HPDE6-E6E7 (cell line): ENCODE data around the gene CCND2.
A peak's percentile ranks its signal among the peaks of the same experiment; 100 is the strongest.
"Not testable (repeated sequence)": the region's sequence is repeated elsewhere in the genome, so short reads cannot be mapped to it uniquely, and the experiment has no call there.

Source experiments
- DNase-seq: peaks from one replicate; pipeline ENCODE4 v3.0.0; 2011; ENCODE audit warnings: missing footprints; ENCODE audit errors: extremely low spot score

The CCND2 gene

GRCh38 chr12:4273652-4274395 is at the start of gene CCND2:
CCND2 (plus strand) TSS chr12:4273762; CDS start chr12:4274041, 279 bp downstream.
- DNase-seq = peak; percentile 90

DNA sequence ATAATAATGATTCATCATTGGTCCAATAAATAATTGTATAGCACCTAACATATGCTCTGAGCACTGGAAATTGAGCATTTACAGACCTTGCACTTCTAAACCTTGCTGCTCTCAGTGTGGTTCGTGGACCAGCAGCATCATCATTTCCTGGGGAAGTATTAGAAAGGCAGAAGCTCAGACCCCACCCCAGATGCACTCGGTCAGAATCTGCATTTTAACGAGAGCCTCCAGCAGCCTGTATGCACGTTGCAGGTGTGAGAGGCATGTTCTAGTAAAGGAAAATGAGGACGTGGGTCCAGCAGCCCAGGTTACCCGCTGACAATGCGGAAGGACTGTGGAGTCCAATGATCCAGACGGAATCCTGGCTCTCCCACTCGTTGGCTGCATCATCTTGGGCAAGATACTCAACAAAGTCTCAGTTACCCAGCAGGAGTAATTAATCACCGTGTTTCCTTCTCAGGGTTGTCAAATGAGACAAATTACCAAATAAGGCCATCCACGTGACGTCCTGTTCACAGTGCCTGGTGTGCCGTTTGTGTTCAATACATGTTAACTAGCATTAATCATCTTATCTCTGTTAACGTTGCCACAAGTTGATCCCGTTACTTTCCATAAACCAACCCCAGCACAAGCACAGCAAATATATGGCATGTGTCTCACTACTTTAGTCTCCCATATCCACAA is 49.2 kb upstream of the CCND2 start:
- DNase-seq = no peak

DNA sequence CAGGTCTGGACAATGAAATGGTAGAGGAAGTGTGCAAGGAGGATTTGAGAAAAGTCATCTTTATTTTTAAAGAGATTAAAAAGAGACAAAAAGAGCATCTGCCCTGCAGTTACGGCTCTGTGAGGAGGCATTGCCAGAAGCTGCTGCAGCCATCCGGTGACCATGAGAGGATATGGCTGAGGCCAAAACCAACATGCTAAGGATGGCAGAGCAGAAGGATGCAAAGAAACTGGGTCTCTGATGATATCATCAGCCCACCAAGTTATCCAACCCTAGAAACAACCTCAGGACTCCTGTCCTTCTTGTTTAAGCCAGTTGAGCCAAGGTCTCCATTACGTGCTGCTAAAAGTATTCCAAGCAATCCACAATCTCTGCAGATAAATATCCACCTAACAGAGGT is 48.0 kb upstream of the CCND2 start:
- DNase-seq = no peak

DNA sequence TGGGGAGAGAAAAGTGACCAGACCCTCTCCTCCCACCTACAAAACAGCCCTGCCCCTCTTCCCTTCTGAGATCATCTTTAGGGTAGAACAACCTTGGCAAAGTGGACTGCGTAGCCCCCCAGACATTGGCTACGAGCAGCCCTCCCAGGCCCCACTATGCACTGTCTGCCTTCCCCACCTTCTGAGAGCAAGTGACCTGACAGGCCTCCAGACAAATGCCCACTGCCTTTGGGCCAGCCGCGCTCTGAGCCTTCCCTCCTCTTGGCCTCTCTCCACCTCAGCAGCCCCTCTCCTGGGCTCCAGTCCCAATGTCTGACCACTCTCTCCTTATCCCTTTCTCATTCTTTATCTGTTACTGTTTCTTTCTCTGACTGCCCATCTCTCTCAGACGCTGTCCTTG is 46.5 kb upstream of the CCND2 start:
- no peak for DNase-seq

GRCh38 chr12:4228122-4228580 is 45.4 kb upstream of the CCND2 start:
- DNase-seq = no peak

GRCh38 chr12:4230526-4230925 is 43.0 kb upstream of the CCND2 start:
- DNase-seq = no peak

DNA sequence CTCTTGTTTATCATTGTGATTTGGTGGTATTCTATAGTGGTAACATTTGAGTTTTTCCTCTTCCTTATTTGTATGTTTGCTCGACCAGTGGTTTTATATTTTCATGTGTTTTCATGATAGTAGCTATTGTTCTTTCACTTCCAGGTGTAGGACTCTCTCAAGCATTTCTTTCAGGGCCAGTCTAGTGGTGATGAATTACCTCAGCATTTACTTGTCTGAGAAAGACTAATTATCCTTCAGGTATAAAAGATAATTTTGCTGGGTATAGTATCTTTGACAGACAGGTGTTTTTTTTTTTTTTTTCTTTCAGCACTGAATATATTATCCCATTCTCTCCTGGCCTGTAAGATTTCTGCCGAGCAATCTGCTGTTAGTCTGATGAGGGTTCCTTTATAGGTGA is 35.0 kb upstream of the CCND2 start:
- no peak for DNase-seq

GRCh38 chr12:4239746-4240145 is 33.8 kb upstream of the CCND2 start:
- DNase-seq = no peak

GRCh38 chr12:4240161-4240783 is 33.3 kb upstream of the CCND2 start:
- no peak for DNase-seq

GRCh38 chr12:4240981-4241380 is 32.6 kb upstream of the CCND2 start:
- DNase-seq = no peak

- DNase-seq = no peak
These were observed 32.0 kb upstream of the CCND2 start for GRCh38 chr12:4241592-4241991.

GRCh38 chr12:4242595-4242994 is 31.0 kb upstream of the CCND2 start:
- DNase-seq = no peak

- DNase-seq = no peak
These were observed 30.5 kb upstream of the CCND2 start for GRCh38 chr12:4243091-4243490.

GRCh38 chr12:4243491-4244100 is 30.0 kb upstream of the CCND2 start:
- DNase-seq = not testable (repeated sequence)

- no peak for DNase-seq
These were observed 28.7 kb upstream of the CCND2 start for GRCh38 chr12:4244868-4245267.

- no peak for DNase-seq
These were observed 28.1 kb upstream of the CCND2 start for GRCh38 chr12:4245446-4245845.

- DNase-seq = no peak
These were observed 27.4 kb upstream of the CCND2 start for GRCh38 chr12:4246116-4246515.

- no peak for DNase-seq
These were observed 22.9 kb upstream of the CCND2 start for GRCh38 chr12:4250691-4251090.

DNA sequence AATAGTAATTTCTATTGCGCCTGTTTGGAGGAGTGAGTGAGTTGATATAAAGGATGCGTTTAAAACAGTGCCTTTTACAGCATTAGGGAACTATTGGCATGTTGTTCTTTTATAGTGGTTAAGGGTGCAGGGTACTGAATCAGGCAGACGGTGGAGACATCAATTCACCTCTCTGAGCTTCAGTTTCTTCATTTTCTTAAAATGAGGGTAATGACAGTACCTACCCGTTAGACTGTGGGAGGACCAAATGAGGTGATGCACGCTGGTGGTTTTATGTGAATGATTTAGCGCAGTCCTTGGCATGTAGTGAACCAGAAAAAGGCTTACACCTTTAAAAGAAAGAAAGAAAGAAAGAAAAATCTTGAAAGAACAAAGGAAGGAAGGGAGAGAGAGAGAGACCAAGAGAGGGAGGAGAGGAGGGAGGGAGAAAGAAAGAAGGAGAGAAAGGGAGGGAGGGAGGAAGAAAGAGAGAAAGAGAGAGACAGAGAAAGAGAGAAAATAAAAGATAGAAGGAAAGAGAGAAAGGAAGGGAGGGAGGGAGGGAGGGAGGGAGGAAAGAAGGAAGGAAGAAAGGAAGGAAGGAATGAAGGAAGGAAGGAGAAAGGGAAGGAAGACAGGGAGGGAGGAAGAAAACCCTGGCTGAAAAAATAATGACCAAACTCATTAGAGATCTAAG is 22.2 kb upstream of the CCND2 start:
- no peak for DNase-seq

GRCh38 chr12:4251967-4252366 is 21.6 kb upstream of the CCND2 start:
- DNase-seq = no peak

- no peak for DNase-seq
These were observed 21.0 kb upstream of the CCND2 start for GRCh38 chr12:4252601-4253000.
